A549 (cell line): ENCODE data around the gene SRRM1.

Experiments used
- CTCF ChIP-seq: fragments of >200 bp; sonication (Bioruptor Twin); formaldehyde crosslinking; IDR thresholded peaks from 3 replicates; pipeline ENCODE4 v1.5.1; 2016
- HMGXB4 ChIP-seq: fragments of 250-450 bp; sonication (Bioruptor Pico); IDR thresholded peaks from 2 replicates; pipeline ENCODE4 v1.5.0; 2021; ENCODE audit warnings: mild to moderate bottlenecking, moderate library complexity, borderline replicate concordance
- JUNB ChIP-seq: fragments of >200 bp; sonication (Bioruptor Twin); formaldehyde crosslinking; IDR thresholded peaks from 2 replicates; pipeline ENCODE4 v1.6.1; 2016
- MYC ChIP-seq: IDR thresholded peaks from 2 replicates; pipeline ENCODE4 v1.6.1; 2012; ENCODE audit warnings: mild to moderate bottlenecking, inconsistent platforms, low read length, improper control_type of control experiment, borderline replicate concordance
- RNF2 ChIP-seq: fragments of 200-600 bp; sonication (generic); IDR thresholded peaks from 2 replicates; pipeline ENCODE4 v1.6.1; 2016; ENCODE audit warnings: low read depth, mild to moderate bottlenecking, antibody characterized with exemption, moderate library complexity, borderline replicate concordance
- ZSCAN20 ChIP-seq: fragments of 250-450 bp; sonication (Bioruptor Pico); IDR thresholded peaks from 2 replicates; pipeline ENCODE4 v1.8.0; 2022; ENCODE audit warnings: mild to moderate bottlenecking, moderate library complexity

GRCh38 chr1:24702511-24703293 lies 59.6 kb downstream of the SRRM1 start:
- TF ChIP-seq ZSCAN20 = no peak
- TF ChIP-seq RNF2 = no peak
- no peak for TF ChIP-seq JUNB
- no peak for TF ChIP-seq MYC
- no peak for TF ChIP-seq CTCF
- TF ChIP-seq HMGXB4 (CRISPR knock-in tag) = no peak
